PFSK-1 (cell line): ENCODE results near the gene SLC39A11.

Experiments used
- FOXP2 ChIP-seq: optimal IDR thresholded peaks from 2 replicates; pipeline ENCODE3; 2011; ENCODE audit warnings: borderline replicate concordance, control low read depth, inconsistent platforms; ENCODE audit not compliant: insufficient read depth; ENCODE audit errors: extremely low read length, extremely low read depth
- POLR2AphosphoS5 ChIP-seq: IDR thresholded peaks from 2 replicates; pipeline ENCODE4 v1.6.1; 2012; ENCODE audit warnings: low read depth, mild to moderate bottlenecking, control low read depth, low read length, moderate library complexity
- SIN3A ChIP-seq: IDR thresholded peaks from 2 replicates; pipeline ENCODE4 v1.6.1; 2012; ENCODE audit warnings: mild to moderate bottlenecking, low read length, moderate library complexity, borderline replicate concordance; ENCODE audit not compliant: insufficient read depth
- TAF1 ChIP-seq: IDR thresholded peaks from 2 replicates; pipeline ENCODE4 v1.6.1; 2012; ENCODE audit warnings: low read length, control low read depth, borderline replicate concordance; ENCODE audit not compliant: insufficient read depth
- TF ChIP-seq, protein P1 (sequence below), 2 experiments: IDR thresholded peaks; 2 replicates each; pipeline versions ENCODE4 v1.6.1 to v1.8.0; 2011 to 2012; ENCODE audit warnings: low read depth in 2 of 2, low read length in 2 of 2, control low read depth in 1 of 2, inconsistent platforms in 1 of 2, mild to moderate bottlenecking in 1 of 2, moderate library complexity in 1 of 2; ENCODE audit not compliant: insufficient read depth in 1 of 2

Gene SLC39A11

DNA sequence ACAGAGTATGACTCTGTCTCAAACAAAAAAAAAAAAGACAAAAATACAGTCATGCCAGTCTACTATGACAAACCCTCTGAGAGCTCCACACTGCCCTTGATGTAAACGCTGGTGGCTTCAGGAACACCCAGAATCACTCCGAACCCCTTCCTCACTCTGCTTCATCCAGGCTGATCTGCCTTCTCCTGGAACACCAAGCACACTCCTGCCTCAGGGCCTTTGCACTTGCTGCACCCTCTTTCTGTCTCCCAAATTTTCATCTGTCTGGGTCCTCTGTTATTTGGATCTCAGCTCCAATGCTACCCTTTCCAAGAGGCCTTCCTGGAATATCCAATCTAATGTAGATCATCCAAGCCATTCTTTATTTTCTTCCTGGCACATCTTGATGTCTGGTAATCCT is 7.9 kb upstream of the SLC39A11 start:
- no peak for TF ChIP-seq POLR2AphosphoS5
- TF ChIP-seq, protein P1, sequence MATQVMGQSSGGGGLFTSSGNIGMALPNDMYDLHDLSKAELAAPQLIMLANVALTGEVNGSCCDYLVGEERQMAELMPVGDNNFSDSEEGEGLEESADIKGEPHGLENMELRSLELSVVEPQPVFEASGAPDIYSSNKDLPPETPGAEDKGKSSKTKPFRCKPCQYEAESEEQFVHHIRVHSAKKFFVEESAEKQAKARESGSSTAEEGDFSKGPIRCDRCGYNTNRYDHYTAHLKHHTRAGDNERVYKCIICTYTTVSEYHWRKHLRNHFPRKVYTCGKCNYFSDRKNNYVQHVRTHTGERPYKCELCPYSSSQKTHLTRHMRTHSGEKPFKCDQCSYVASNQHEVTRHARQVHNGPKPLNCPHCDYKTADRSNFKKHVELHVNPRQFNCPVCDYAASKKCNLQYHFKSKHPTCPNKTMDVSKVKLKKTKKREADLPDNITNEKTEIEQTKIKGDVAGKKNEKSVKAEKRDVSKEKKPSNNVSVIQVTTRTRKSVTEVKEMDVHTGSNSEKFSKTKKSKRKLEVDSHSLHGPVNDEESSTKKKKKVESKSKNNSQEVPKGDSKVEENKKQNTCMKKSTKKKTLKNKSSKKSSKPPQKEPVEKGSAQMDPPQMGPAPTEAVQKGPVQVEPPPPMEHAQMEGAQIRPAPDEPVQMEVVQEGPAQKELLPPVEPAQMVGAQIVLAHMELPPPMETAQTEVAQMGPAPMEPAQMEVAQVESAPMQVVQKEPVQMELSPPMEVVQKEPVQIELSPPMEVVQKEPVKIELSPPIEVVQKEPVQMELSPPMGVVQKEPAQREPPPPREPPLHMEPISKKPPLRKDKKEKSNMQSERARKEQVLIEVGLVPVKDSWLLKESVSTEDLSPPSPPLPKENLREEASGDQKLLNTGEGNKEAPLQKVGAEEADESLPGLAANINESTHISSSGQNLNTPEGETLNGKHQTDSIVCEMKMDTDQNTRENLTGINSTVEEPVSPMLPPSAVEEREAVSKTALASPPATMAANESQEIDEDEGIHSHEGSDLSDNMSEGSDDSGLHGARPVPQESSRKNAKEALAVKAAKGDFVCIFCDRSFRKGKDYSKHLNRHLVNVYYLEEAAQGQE (IDR thresholded peaks at IDR 0.05; ENCODE audit: insufficient read depth in 1 of 2, low read depth in 2 of 2, low read length in 2 of 2), result no peak
- TF ChIP-seq FOXP2, result no peak
- TF ChIP-seq TAF1, result no peak
- TF ChIP-seq SIN3A, result no peak

DNA sequence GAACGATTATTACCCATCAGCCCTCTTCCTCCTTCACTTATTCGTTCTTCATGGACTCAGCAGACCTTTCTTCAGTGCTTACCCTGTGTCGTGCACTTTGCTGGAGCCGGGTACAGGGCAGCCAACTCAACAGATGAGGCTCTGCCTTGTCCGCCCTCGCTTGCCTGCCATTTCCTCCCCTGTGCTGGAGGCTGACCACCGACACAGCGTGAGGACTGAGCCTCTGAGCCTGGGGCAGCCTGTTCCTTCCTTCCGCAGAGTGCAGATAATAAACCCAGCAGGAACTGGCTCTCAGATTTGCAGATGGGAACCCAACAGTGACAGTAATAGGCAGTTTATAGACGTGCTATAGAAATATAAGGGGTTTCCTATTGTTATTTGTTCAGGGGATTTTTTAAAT is 7.0 kb upstream of the SLC39A11 start:
- TF ChIP-seq SIN3A (no peak), FOXP2 (no peak), TAF1 (no peak), POLR2AphosphoS5 (no peak)

DNA sequence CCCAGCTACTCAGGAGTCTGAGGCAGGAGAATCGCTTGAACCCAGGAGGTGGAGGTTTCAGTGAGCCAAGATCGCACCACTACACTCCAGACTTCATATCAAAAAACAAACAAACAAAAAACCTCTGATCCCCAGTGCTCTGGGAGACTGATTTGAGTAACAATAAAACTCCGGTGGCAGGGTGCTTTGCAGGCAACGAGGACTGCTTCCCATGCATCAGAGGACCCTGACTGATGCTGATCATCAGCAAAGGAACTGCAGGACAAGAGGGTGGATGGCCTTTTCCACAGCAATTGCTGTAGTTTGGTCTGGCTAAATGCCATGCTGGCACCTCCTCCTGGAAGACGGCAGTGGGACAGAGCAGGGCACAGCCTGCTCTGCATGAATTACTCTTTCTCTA is 6.4 kb upstream of the SLC39A11 start:
- TF ChIP-seq TAF1 (no peak), POLR2AphosphoS5 (no peak), SIN3A (no peak), FOXP2 (no peak)
- TF ChIP-seq, protein P1 (IDR thresholded peaks at IDR 0.05; ENCODE audit: insufficient read depth in 1 of 2, low read depth in 2 of 2, low read length in 2 of 2), result no peak

DNA sequence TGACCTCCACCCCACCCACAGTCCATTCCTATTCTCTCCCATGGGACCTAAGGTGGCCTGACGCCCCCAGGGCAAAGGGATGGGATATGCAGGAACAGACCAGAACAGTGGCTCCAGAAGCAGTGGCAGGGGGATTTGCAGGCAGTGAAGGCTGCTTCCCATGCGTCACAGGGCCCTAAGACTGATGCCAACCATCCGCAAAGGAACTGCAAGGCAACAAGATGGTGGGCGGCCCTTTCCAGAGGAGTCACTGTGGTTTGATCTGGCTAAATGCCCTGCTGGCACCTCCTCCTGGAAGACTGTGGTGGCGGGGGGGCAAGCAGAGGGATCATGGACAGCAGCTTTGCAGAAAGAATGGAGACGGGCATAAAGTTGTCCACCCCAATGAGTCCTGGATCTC is 4.4 kb upstream of the SLC39A11 start:
- no peak for TF ChIP-seq POLR2AphosphoS5
- no peak for TF ChIP-seq FOXP2
- no peak for TF ChIP-seq SIN3A
- TF ChIP-seq, protein P1 (IDR thresholded peaks at IDR 0.05; ENCODE audit: insufficient read depth in 1 of 2, low read depth in 2 of 2, low read length in 2 of 2), result no peak
- no peak for TF ChIP-seq TAF1

DNA sequence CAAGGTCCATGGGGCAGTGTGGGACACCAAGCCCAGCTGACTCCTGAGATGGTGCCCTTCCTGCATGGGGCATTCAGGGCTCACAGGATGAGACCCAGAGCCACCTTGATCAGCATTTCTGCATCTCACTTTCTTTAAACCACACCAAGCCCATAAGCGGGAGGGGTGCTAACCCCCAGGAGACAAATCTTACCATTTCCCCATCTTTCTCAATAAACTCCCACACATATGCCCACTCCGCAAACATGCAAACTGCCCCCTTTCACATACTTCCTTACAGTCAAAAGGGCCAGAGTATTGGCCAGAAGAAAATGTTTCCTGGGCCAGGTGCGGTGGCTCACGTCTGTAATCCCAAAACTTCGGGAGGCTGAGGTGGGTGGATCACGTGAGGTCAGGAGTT is 3.7 kb upstream of the SLC39A11 start:
- TF ChIP-seq TAF1 (no peak), FOXP2 (no peak), SIN3A (no peak), POLR2AphosphoS5 (no peak)
- TF ChIP-seq, protein P1 (IDR thresholded peaks at IDR 0.05; ENCODE audit: insufficient read depth in 1 of 2, low read depth in 2 of 2, low read length in 2 of 2), result no peak
